NCI-H526 treated with DMSO at 0.1 percent for 48 hours (cell line): ENCODE results near the gene SLC25A39.
"Not testable (repeated sequence)": the region's sequence is repeated elsewhere in the genome, so short reads cannot be mapped to it uniquely, and the experiment has no call there.

ENCODE experiments used
- DNase-seq: peaks from one replicate; lab custom pipeline; 2025; lab: John Stamatoyannopoulos, UW

Gene SLC25A39

DNA sequence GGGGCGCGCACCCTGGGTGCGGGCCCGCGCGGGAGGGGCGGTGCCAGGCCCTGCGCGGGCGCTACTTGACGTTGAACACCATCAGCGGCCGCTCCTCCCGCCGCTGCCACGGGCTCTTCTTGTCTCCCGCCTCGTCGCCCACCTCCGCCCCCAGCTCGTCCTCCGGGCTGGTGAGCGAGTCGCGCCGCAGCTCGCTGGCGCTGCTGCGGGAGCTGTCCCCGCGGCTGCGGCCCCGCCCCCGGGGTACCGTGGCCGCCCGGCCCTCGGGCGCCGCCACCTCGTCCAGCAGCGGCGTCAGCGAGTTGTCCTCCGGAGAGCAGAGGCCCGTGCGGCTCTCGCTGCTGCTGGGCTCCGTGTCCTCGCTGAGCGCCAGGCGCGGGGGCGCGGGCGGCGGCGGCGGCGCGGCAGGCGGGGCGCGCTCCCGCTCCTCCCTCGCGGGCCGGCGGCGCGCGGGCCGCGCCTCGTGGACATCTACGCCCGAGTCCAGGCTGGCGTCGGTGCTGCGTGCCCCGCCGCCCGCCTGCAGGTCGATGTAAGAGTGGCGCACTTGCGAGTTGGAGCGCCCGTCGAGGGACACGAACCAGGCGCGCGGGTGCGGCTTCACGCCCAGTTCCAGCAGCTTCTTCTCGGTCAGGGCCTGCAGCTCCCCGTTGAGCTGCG, 29.2 kb upstream of the SLC25A39 start:
- DNase-seq = peak; percentile 51

GRCh38 chr17:44352828-44353671, 28.4 kb upstream of the SLC25A39 start:
- no peak for DNase-seq

GRCh38 chr17:44351961-44352827, 27.6 kb upstream of the SLC25A39 start:
- DNase-seq = no peak

- DNase-seq = no peak
Observed at GRCh38 chr17:44351464-44351863, 26.8 kb upstream of the SLC25A39 start.

DNA sequence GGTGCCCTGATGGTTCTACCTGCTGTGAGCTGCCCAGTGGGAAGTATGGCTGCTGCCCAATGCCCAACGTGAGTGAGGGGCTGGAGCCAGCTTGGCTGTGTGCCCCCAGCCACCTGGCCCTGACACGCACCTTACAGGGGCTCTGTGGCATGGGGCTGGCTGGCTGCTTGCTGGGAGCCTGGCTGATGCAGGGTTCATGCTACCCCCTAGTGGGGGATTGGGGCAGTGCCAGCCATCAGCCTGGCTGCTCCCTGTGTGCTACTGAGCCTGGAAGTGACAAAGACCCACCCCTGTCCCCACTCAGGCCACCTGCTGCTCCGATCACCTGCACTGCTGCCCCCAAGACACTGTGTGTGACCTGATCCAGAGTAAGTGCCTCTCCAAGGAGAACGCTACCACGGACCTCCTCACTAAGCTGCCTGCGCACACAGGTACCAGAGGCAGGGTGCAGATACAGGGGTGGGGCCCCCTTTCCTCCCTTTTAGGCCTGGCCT, 26.2 kb upstream of the SLC25A39 start:
- DNase-seq = peak; percentile 22

DNA sequence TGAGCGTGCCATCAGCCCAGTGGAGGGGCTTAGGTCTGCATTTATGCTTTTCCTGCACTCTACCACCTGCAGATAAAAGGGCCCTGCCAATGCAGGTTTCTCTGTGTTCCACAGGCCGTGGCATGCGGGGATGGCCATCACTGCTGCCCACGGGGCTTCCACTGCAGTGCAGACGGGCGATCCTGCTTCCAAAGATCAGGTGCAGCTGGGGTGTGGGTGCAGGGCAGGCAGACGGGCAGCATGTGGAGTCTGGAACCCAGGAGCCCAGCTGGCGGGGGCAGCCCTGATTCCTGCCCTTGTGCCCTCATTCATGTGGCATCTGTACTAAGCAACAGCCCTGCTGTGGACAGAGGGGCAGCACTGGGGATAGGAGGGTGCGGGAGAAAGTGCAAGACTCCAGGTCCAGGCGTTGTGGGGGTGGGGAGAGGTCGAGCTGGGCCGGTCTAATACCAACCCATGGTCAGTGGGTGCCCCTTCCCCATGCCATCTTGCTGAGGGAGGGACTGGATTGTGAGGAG, 25.0 kb upstream of the SLC25A39 start:
- DNase-seq = no peak

DNA sequence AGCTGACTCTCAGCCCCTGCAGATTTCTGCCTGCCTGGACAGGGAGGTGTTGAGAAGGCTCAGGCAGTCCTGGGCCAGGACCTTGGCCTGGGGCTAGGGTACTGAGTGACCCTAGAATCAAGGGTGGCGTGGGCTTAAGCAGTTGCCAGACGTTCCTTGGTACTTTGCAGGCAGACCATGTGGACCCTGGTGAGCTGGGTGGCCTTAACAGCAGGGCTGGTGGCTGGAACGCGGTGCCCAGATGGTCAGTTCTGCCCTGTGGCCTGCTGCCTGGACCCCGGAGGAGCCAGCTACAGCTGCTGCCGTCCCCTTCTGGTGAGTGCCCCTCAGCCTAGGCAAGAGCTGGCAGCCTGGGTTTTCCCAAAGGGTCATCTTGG, 24.4 kb upstream of the SLC25A39 start:
- no peak for DNase-seq

GRCh38 chr17:44348234-44348987, 23.8 kb upstream of the SLC25A39 start:
- no peak for DNase-seq

DNA sequence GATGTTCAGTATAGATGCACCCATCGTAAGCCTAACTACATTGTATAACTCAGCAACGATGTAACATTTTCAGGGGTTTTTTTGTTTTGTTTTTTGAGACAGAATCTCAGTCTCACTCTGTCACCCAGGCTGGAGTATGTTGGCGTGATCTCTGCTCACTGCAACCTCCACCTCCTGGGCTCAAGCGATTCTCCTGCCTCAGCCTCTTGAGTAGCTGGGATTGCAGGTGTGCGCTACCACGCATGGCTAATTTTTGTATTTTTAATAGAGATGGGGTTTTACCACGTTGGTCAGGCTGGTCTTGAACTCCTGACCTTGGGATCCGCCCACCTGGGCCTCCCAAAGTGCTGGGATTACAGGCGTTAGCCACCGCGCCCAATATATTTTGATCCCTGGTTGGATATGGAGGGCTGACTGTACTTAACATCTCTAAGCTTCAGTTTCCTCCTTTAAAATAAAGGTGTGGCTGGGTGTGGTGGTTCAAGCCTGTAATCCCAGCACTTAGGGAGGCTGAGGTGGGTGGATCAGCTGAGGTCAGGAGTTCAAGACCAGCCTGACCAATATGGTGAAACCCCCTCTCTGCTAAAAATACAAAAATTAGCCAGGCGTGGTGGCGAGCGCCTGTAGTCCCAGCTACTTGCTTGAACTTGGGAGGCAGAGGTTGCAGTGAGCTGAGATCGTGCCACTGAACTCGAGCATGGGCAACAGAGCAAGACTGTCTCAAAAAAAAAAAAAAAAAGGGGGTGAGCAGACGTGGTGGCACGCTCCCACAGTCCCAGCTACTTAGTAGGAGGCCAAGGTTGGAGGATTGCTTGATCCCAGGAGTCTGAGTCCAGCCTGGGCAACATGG, 22.8 kb upstream of the SLC25A39 start:
- not testable (repeated sequence) for DNase-seq

DNA sequence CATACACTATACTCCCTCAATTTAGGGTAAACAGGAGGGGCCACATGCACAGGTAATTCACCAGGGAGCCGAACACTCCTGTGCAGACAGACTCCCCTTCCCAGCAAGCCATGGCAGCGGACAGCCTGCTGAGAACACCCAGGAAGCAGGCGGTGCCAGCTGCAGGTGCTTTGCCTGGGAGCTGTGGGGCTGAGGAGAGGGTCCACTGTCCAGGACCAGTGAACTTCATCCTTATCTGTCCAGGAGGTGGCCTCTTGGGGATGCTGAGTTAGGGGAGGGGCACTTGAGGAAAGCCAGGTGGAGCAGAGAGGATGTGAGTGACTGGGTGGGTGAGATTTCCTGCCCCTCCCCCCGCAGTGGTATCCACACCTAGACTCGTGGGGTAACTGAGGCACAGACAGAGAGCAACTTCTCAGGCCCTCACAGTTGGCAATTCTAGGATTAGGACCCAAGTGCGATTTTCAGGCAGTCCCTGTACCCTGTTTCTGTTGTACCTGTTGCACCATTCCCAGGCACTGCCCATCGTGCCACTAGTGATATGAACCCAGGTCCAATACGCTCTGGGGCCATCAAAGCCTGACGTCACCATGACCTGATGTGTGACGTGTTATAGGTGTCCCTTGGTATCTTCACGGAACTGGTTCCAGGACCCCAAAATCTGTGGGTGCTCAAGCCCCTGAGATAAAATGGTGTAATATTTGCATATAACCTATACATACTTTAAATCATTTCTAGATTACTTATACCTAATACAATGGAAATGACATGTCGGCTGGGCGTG, 21.6 kb upstream of the SLC25A39 start:
- DNase-seq = no peak

- peak; percentile 64 for DNase-seq
Observed at GRCh38 chr17:44345454-44346026, 20.9 kb upstream of the SLC25A39 start.

DNA sequence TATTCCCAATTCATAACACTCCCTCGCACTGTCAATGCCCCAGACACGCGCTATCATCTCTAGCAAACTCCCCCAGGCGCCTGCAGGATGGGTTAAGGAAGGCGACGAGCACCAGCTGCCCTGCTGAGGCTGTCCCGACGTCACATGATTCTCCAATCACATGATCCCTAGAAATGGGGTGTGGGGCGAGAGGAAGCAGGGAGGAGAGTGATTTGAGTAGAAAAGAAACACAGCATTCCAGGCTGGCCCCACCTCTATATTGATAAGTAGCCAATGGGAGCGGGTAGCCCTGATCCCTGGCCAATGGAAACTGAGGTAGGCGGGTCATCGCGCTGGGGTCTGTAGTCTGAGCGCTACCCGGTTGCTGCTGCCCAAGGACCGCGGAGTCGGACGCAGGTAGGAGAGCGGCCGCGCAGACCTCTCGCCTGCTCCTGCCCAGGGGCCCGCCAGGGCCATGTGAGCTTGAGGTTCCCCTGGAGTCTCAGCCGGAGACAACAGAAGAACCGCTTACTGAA, 20.4 kb upstream of the SLC25A39 start, which contains the start of gene GRN:
Gene GRN, plus strand, starts transcription at position 364 of the 515 bp plus-strand sequence. CDS start 3,863 bp downstream, outside the sequence.
- DNase-seq = peak; percentile 97

DNA sequence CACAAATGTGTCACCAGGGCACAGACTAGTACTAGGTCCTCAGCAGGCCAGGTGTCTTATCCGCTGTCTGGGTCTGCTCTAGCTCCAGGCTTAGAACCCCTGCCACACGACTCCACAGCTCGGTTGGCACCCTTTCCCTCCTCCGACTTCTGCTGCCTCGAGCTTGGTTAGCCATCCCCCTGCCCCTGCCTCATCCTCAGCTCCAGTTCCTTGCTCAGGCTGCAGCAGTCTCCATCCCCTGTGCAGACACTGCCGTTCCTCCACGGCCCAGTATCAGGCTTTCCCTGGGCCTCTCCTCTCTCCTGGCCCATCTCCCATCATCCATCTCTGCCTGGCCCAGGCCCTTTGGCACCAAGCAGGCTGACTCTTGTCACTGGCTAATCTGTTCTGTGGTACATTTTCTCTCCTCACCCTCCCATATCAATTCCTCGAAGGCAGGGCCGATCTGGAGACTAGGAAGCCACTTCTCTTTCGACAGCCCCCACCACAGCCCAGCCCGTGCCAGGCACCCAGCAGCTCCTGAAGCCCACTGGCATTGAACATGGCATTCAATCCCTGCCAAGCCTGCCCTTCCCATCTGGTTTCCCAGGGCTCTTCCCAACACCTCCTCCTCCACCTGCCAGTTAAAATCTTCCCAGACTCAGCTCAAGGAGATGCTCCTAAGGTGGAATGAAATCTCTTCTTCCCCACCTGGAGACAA, 19.0 kb upstream of the SLC25A39 start:
- DNase-seq = no peak

DNA sequence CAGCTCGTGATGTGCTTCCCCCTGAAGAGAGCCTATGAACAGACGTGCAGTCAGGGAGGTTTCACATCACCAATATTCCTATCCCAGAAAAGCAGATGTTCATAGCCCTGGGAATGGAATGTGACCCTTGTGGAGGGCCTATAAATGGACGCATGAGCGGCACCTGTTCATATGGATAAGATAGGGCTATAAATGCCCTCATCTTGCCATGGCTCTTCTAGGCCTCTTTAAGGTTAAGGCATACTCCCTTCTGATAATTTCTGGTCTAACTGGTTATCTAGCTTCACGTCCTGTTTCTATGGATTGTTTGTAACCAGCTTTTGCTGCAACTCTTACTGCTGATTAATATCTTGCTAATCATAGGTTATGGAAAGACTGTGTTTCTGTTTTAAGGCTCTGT, 15.9 kb upstream of the SLC25A39 start:
- DNase-seq = not testable (repeated sequence)

GRCh38 chr17:44338702-44339101, 14.1 kb upstream of the SLC25A39 start:
- DNase-seq = no peak

- no peak for DNase-seq
Observed at GRCh38 chr17:44335968-44336367, 11.3 kb upstream of the SLC25A39 start.

- DNase-seq = no peak
Observed at GRCh38 chr17:44335564-44335963, 10.9 kb upstream of the SLC25A39 start.

GRCh38 chr17:44334727-44335126, 10.1 kb upstream of the SLC25A39 start:
- no peak for DNase-seq
